Cardiac muscle cell (in vitro differentiated cells and primary cell): Measurements from ENCODE around the gene NEDD4L. TPM values are rescaled to one million over a fixed set of nuclear protein-coding genes. Genes with fewer than 3 reads are reported as not detected.

Source experiments
- DNase-seq, 2 donors: peaks; one replicate each; pipeline versions ENCODE4 v3.0.0 to v3.0.0-alpha.2; 2010 to 2017; ENCODE audit warnings: low read depth in 1 of 2, low spot score in 1 of 2
- H3K27ac ChIP-seq: fragments of 200-600 bp; sonication (generic); 2 replicates; pipeline ENCODE4 v1.5.1; 2016
- H3K27me3 ChIP-seq: fragments of 200-600 bp; sonication (generic); 2 replicates; pipeline ENCODE4 v1.6.0; 2016; ENCODE audit warnings: control low read depth
- H3K36me3 ChIP-seq: fragments of 200-600 bp; sonication (generic); 2 replicates; pipeline ENCODE4 v1.5.1; 2016; ENCODE audit warnings: control low read depth
- H3K4me1 ChIP-seq: fragments of 200-600 bp; sonication (generic); 2 replicates; pipeline ENCODE4 v1.8.1; 2017; ENCODE audit warnings: low read depth, mild to moderate bottlenecking, mixed run types
- H3K4me3 ChIP-seq: fragments of 200-600 bp; sonication (generic); 2 replicates; pipeline ENCODE4 v1.5.1; 2016; ENCODE audit warnings: mild to moderate bottlenecking
- H3K9me3 ChIP-seq: fragments of 200-600 bp; sonication (generic); 2 replicates; pipeline ENCODE4 v1.5.1; 2017; ENCODE audit warnings: low read depth, mild to moderate bottlenecking, control low read depth
- polyA plus RNA-seq: library from polyadenylated mRNA; unstranded; fragments of >200 nt; fragmentation: Nextera tagmentation; extraction: Ambion mirVana; gene quantifications from 2 replicates; pipeline ENCODE4 v1.2.1, GENCODE V29; 2016
- total RNA-seq: library from RNA; depleted of rRNA; stranded (reverse); fragments of >200 nt; gene quantifications from 2 replicates; pipeline ENCODE4 v1.2.3, GENCODE V29; 2016
- TF ChIP-seq, protein P1 (sequence below): IDR thresholded peaks from 2 replicates; pipeline ENCODE4 v1.5.1; 2012; ENCODE audit warnings: low read depth, mild to moderate bottlenecking, low read length

Gene NEDD4L
- total and polyA plus RNA-seq, 2 experiments from 2014 or later, result 30.8 to 40.5 TPM

DNA sequence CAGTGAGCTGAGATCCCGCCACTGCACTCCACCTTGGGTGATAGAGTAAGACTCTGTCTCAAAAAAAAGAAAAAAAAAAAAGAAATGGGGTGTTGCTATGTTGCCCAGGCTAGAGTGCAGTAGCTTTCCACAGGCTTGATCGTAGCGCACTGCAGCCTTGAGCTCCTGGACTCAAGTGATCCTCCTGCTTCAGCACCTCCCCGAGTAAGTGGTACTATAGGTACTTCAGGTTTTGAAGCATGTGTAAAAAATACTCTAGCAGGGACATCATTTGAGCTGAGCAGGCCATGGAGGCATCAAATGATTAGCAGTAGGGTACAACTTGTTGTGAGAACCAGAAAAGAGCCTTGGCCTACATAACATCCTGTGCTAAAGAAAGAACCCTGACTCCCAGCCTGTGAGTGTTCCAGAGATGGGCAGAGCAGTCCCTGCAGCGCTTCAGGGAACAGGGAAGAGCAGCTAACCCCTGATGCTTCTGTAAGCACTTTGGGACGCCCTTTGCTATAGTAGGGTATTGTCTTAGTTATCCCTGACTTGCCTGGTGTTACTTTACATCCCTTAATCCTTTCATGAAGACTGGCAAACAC, 119.1 kb downstream of the NEDD4L start:
- TF ChIP-seq, protein P1, sequence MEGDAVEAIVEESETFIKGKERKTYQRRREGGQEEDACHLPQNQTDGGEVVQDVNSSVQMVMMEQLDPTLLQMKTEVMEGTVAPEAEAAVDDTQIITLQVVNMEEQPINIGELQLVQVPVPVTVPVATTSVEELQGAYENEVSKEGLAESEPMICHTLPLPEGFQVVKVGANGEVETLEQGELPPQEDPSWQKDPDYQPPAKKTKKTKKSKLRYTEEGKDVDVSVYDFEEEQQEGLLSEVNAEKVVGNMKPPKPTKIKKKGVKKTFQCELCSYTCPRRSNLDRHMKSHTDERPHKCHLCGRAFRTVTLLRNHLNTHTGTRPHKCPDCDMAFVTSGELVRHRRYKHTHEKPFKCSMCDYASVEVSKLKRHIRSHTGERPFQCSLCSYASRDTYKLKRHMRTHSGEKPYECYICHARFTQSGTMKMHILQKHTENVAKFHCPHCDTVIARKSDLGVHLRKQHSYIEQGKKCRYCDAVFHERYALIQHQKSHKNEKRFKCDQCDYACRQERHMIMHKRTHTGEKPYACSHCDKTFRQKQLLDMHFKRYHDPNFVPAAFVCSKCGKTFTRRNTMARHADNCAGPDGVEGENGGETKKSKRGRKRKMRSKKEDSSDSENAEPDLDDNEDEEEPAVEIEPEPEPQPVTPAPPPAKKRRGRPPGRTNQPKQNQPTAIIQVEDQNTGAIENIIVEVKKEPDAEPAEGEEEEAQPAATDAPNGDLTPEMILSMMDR, result no peak
- no peak for DNase-seq
- H3K27ac ChIP-seq, result no peak overlapping the region
- no peaks in the 10 kb centered on the region for H3K9me3 ChIP-seq
- no peak overlapping the region for H3K4me3 ChIP-seq
- no peaks in the 10 kb centered on the region for H3K36me3 ChIP-seq
- H3K27me3 ChIP-seq, result no peaks in the 10 kb centered on the region
- no peaks in the 10 kb centered on the region for H3K4me1 ChIP-seq

DNA sequence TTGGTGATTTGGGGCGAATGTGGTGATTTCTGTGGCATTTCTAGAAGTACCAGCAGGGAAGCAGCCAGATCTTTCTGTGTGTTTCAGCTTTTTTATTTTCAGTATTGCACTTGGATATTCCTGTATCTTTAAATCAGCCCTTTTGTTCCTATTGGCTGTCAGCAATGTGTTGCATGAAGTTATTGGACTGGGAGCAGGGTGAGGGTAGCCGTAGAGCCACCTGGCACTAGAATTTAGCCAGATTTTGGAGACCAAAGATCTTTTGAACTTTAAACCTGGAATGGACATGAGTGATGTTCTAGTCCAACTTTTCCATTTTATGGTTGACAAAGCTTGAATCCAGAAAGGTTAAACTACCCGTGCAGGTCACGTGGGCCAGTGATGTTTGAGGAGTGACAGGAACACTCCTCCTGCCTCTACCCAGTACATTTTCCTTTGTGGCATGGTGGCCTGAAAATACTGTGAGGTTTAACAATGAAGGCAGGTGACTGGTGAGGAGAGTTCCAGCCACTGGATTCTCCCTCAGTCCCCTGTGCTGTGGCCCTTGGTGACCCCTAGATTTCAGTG, 122.3 kb downstream of the NEDD4L start:
- TF ChIP-seq, protein P1, result no peak
- Histone ChIP-seq H3K27ac (no peak overlapping the region), H3K4me3 (no peak overlapping the region), H3K36me3 (no peaks in the 10 kb centered on the region), H3K4me1 (no peaks in the 10 kb centered on the region), H3K27me3 (no peaks in the 10 kb centered on the region), H3K9me3 (no peaks in the 10 kb centered on the region)
- DNase-seq, result no peak

DNA sequence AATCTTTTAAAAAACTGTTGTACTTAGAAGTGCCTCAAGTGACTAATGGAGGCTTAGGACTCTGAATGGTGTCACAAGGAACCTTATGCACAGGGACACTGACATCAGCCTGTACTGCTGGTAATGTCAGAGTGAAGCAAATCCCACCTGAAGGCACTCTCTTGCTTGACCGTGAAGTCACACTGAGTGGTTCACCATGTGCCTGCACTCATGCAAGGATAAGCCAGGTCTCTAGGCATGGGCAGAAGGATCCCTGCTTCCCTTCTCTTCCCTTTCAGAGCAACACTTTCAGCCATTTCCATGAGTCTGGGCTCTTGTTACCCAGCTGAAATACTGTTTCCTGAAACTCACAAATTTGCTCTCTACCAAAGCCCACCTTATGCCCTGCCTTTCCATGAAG, 123.0 kb downstream of the NEDD4L start:
- H3K27ac ChIP-seq, result no peak overlapping the region
- no peaks in the 10 kb centered on the region for H3K27me3 ChIP-seq
- no peak overlapping the region for H3K4me3 ChIP-seq
- no peaks in the 10 kb centered on the region for H3K36me3 ChIP-seq
- DNase-seq, result no peak
- H3K9me3 ChIP-seq, result no peaks in the 10 kb centered on the region
- TF ChIP-seq, protein P1, result no peak
- H3K4me1 ChIP-seq, result no peaks in the 10 kb centered on the region

DNA sequence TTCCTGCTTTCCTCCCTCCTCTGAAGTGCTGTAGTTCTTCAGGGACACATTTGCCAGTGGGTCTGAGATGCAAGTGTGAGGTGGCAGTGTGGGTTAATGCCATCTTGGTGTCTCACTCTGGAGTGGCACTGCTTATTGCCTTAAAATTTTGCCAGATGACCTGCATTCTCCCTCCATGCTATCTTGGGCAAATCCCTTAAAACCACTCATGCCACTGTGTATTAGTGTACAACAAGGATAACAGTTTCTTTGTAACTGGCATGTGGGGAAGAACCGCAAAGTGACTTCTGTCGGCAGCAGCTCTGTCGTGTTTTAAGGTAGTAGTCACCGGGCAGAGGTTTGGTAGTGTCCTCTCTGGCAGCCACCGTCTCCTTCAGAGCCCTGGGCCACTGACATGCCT, 124.2 kb downstream of the NEDD4L start:
- H3K9me3 ChIP-seq, result no peaks in the 10 kb centered on the region
- no peaks in the 10 kb centered on the region for H3K27me3 ChIP-seq
- no peak for DNase-seq
- H3K4me3 ChIP-seq, result no peak overlapping the region
- TF ChIP-seq, protein P1, result no peak
- H3K27ac ChIP-seq, result no peak overlapping the region
- H3K4me1 ChIP-seq, result no peaks in the 10 kb centered on the region
- H3K36me3 ChIP-seq, result no peaks in the 10 kb centered on the region

DNA sequence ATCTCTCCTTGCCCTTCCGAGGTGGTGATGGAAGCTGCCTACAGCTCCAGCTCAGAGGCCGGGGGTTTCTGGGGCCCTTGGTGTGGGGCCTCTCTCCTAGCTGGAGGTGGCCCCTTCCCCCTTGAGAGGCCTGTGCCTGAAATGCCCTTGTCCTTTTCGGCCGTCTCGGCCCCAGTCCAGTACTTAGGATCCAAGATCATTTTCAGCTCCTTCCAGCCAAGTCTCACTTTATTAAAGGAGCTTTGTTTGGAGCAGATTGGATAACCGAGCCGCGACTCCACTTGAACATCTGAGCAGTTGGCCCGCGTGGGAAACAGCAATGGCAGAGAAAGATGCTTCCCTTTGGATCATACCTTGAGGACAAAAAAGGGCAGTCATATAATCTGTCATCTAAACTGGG, 125.0 kb downstream of the NEDD4L start:
- Histone ChIP-seq H3K27me3 (no peaks in the 10 kb centered on the region), H3K4me3 (no peak overlapping the region), H3K9me3 (no peaks in the 10 kb centered on the region), H3K27ac (no peak overlapping the region), H3K36me3 (no peaks in the 10 kb centered on the region), H3K4me1 (no peaks in the 10 kb centered on the region)
- DNase-seq, result no peak
- TF ChIP-seq, protein P1, result no peak
